ACHN (cell line): ENCODE data around the gene PRAMEF10.
A peak's percentile ranks its signal among the peaks of the same experiment; 100 is the strongest.
"Not testable (repeated sequence)": the region's sequence is repeated elsewhere in the genome, so short reads cannot be mapped to it uniquely, and the experiment has no call there.

Experiments
- DNase-seq: peaks from one replicate; pipeline ENCODE4 v3.0.0-alpha.2; 2015
- in situ Hi-C: cut with HindIII; loops from 2 replicates; pipeline ENCODE4 v1.10.0; 2017; ENCODE audit warnings: low sequenced_read_pairs, low pct_ligation_motif_present, low pct_unique_long_range_greater_than_20kb

PRAMEF10 gene

GRCh38 chr1:12898170-12898569 lies at the start of gene PRAMEF10:
Gene PRAMEF10, minus strand, starts transcription at chr1:12898270. Its CDS starts 2,423 bp downstream, at chr1:12895847.
- in situ Hi-C loops = not testable (repeated sequence)

GRCh38 chr1:12947480-12947879 lies 49.4 kb upstream of the PRAMEF10 start, which contains the start of gene PRAMEF6:
Gene PRAMEF6, minus strand, starts transcription at chr1:12947580. Its CDS starts 5,062 bp downstream, at chr1:12942518.
- in situ Hi-C loops, DNase-seq: not testable (repeated sequence)

More at GRCh38 chr1:12898170-12898569, at the start of gene PRAMEF10:
- DNase-seq = not testable (repeated sequence)

- in situ Hi-C loops = not testable (repeated sequence)
These were observed 26.3 kb upstream of the PRAMEF10 start for GRCh38 chr1:12924368-12924767.

GRCh38 chr1:12921749-12922148 lies 23.7 kb upstream of the PRAMEF10 start:
- in situ Hi-C loops, DNase-seq: not testable (repeated sequence)

More at GRCh38 chr1:12924368-12924767, 26.3 kb upstream of the PRAMEF10 start:
- not testable (repeated sequence) for DNase-seq

GRCh38 chr1:12916310-12916709 lies 18.2 kb upstream of the PRAMEF10 start, which contains the start of gene PRAMEF7:
Gene PRAMEF7, plus strand, starts transcription at chr1:12916610. Its CDS starts 1,083 bp downstream, at chr1:12917693.
- in situ Hi-C loops, DNase-seq: not testable (repeated sequence)

GRCh38 chr1:12903793-12904572 lies 5.9 kb upstream of the PRAMEF10 start:
- in situ Hi-C loops, DNase-seq: not testable (repeated sequence)

GRCh38 chr1:12899186-12899585 lies 1.1 kb upstream of the PRAMEF10 start:
- in situ Hi-C loops, DNase-seq: not testable (repeated sequence)

GRCh38 chr1:12886101-12886500 lies 12.0 kb downstream of the PRAMEF10 start, which contains the start of gene PRAMEF4:
Gene PRAMEF4, minus strand, starts transcription at chr1:12886201. Its CDS starts 2,807 bp downstream, at chr1:12883394.
- DNase-seq, in situ Hi-C loops: not testable (repeated sequence)

GRCh38 chr1:12878453-12878852 lies 19.6 kb downstream of the PRAMEF10 start:
- in situ Hi-C loops, DNase-seq: not testable (repeated sequence)

GRCh38 chr1:12863131-12863880 lies 34.8 kb downstream of the PRAMEF10 start:
- in situ Hi-C loops, DNase-seq: not testable (repeated sequence)

- DNase-seq, in situ Hi-C loops: not testable (repeated sequence)
These were observed 41.3 kb downstream of the PRAMEF10 start, which contains the start of gene PRAMEF2 for GRCh38 chr1:12856786-12857185. Gene PRAMEF2, plus strand, starts transcription at chr1:12857086. Its CDS starts 1,924 bp downstream, at chr1:12859010.

- peak; percentile 14 for DNase-seq
- in situ Hi-C loops = no loop called here
These were observed 46.3 kb downstream of the PRAMEF10 start for GRCh38 chr1:12851779-12852178.

GRCh38 chr1:12848620-12849019 lies 49.5 kb downstream of the PRAMEF10 start, which contains the start of gene HNRNPCL1:
Gene HNRNPCL1, minus strand, starts transcription at chr1:12848720. Its CDS starts 431 bp downstream, at chr1:12848289.
- in situ Hi-C loops, DNase-seq: not testable (repeated sequence)
